ENCODE results near the gene C15orf39. TPM values are rescaled to one million over a fixed set of nuclear protein-coding genes. Genes with fewer than 3 reads are reported as not detected.

Gene C15orf39
- total RNA-seq, 1 experiment from 2014 or later = 41.3 TPM

DNA sequence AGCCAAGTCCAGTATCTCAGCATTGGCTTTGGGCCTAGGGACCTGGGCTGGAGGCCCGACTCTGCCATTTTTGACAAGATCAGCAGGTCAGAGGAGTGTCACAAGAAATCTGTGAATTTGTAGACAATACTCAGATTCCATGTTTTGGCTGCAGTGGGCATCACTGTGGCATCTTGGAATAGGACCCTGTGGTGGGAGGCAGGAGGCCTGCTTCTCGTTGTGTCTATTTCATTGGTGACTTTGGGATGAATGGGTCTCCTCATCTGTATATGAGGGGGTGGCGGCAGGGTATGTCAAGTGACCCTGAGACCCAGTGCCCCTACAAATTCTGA is 3.3 kb downstream of the C15orf39 start:
- Histone ChIP-seq H3K27me3 (ENCODE audit: insufficient read depth, low read depth) (no peaks in the 10 kb centered on the region), H3K4me1 (replicated peaks; ENCODE audit: insufficient read depth) (peaks cover 26% of the 10 kb centered on the region), H3F3A (ENCODE audit: insufficient read depth, low read depth) (peaks cover 16% of the 10 kb centered on the region), H3K9me2 (ENCODE audit: insufficient read depth) (no peaks in the 10 kb centered on the region), H3K4me2 (peak overlapping the region; percentile 100), H3K27ac (no peak overlapping the region), H3K36me3 (ENCODE audit: low read depth) (peaks cover 20% of the 10 kb centered on the region; the same call in 1 of the 2 replicates), H3K9me3 (ENCODE audit: insufficient read depth, low read depth) (no peaks in the 10 kb centered on the region), H3K79me2 (ENCODE audit: low read depth) (peaks cover 86% of the 10 kb centered on the region), H3K4me3 (no peak overlapping the region), H2AFZ (no peak overlapping the region), H4K20me1 (ENCODE audit: insufficient read depth) (peaks cover 71% of the 10 kb centered on the region)
- no TSS peak for BruUV-seq (replicated peaks)
- intact Hi-C loops (cut with micrococcal nuclease; ENCODE audit: unreplicated experiment) = no loop called here
- no peak for TF ChIP-seq EZH2 (IDR thresholded peaks at IDR 0.05; ENCODE audit: low read depth)
- TF ChIP-seq, protein P1, sequence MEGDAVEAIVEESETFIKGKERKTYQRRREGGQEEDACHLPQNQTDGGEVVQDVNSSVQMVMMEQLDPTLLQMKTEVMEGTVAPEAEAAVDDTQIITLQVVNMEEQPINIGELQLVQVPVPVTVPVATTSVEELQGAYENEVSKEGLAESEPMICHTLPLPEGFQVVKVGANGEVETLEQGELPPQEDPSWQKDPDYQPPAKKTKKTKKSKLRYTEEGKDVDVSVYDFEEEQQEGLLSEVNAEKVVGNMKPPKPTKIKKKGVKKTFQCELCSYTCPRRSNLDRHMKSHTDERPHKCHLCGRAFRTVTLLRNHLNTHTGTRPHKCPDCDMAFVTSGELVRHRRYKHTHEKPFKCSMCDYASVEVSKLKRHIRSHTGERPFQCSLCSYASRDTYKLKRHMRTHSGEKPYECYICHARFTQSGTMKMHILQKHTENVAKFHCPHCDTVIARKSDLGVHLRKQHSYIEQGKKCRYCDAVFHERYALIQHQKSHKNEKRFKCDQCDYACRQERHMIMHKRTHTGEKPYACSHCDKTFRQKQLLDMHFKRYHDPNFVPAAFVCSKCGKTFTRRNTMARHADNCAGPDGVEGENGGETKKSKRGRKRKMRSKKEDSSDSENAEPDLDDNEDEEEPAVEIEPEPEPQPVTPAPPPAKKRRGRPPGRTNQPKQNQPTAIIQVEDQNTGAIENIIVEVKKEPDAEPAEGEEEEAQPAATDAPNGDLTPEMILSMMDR (conservative IDR thresholded peaks at IDR 0.05) = no peak; the same call in 1 of the 2 replicates
- DNase-seq = no peak
- ChIA-PET POLR2A (ENCODE audit: unreplicated experiment) (no interaction called here), CTCF (interaction anchor here (1.4 kb wide), 1 partner anchor 175 kb away, joined by 6 read pairs; no protein-coding TSS in a partner anchor)

DNA sequence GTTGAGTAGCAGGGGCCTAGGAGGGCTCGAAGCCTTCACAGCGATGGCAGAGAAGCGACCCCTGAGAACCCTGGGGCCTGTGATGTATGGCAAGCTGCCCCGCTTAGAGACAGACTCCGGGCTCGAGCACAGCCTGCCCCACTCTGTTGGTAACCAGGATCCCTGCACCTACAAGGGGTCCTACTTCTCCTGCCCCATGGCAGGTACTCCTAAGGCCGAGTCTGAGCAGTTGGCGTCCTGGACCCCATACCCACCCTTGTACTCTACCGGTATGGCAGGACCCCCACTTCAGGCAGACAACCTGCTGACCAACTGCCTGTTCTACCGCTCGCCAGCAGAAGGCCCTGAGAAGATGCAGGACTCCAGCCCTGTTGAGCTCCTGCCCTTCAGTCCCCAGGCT is 4.3 kb downstream of the C15orf39 start:
- no peak overlapping the region for H3K4me2 ChIP-seq
- peaks cover 19% of the 10 kb centered on the region for H3K4me1 ChIP-seq (replicated peaks; ENCODE audit: insufficient read depth)
- H3K27ac ChIP-seq = no peak overlapping the region
- peaks cover 81% of the 10 kb centered on the region for H4K20me1 ChIP-seq (ENCODE audit: insufficient read depth)
- DNase-seq = no peak
- intact Hi-C loops (cut with micrococcal nuclease; ENCODE audit: unreplicated experiment) = no loop called here
- POLR2A ChIA-PET (ENCODE audit: unreplicated experiment) = no interaction called here
- peaks cover 24% of the 10 kb centered on the region; the same call in 1 of the 2 replicates for H3K36me3 ChIP-seq (ENCODE audit: low read depth)
- H3K27me3 ChIP-seq (ENCODE audit: insufficient read depth, low read depth) = no peaks in the 10 kb centered on the region
- CTCF ChIA-PET = no interaction called here
- H3K4me3 ChIP-seq = no peak overlapping the region
- H2AFZ ChIP-seq = no peak overlapping the region
- H3K79me2 ChIP-seq (ENCODE audit: low read depth) = peaks cover 96% of the 10 kb centered on the region
- BruUV-seq (replicated peaks) = no TSS peak
- H3K9me3 ChIP-seq (ENCODE audit: insufficient read depth, low read depth) = no peaks in the 10 kb centered on the region
- TF ChIP-seq, protein P1 (conservative IDR thresholded peaks at IDR 0.05) = no peak
- no peak for TF ChIP-seq EZH2 (IDR thresholded peaks at IDR 0.05; ENCODE audit: low read depth)
- peaks cover 22% of the 10 kb centered on the region for H3F3A ChIP-seq (ENCODE audit: insufficient read depth, low read depth)
- no peaks in the 10 kb centered on the region for H3K9me2 ChIP-seq (ENCODE audit: insufficient read depth)

DNA sequence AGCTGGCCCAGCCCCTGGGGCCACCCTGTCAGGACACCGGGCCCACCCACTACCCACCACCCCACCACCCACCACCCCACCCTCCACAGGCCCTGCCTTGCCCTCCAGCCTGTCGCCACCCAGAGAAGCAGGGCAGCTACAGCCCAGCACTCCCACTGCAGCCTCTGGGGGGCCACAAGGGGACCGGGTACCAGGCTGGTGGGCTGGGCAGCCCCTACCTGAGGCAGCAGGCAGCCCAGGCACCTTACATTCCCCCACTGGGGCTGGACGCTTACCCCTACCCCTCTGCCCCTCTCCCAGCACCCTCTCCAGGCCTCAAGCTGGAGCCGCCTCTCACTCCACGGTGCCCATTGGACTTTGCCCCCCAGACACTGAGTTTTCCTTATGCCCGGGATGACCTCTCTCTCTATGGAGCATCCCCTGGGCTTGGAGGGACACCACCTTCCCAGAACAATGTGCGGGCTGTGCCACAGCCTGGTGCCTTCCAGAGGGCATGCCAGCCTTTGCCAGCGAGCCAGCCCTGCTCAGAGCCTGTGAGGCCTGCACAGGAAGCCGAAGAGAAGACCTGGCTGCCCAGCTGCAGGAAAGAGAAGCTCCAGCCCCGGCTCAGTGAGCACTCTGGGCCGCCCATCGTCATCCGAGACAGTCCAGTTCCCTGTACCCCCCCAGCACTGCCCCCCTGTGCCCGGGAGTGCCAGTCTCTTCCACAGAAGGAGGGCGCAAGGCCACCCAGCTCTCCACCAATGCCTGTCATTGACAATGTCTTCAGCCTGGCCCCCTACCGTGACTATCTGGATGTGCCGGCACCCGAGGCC is 5.3 kb downstream of the C15orf39 start:
- no peak overlapping the region for H3K4me3 ChIP-seq

More for the DNA sequence above, 5.3 kb downstream of the C15orf39 start:
- BruUV-seq (replicated peaks) = no TSS peak
- H3K36me3 ChIP-seq (ENCODE audit: low read depth) = peaks cover 29% of the 10 kb centered on the region; the same call in 1 of the 2 replicates
- H3K27ac ChIP-seq = no peak overlapping the region
- H2AFZ ChIP-seq = no peak overlapping the region
- TF ChIP-seq, protein P1 (conservative IDR thresholded peaks at IDR 0.05) = no peak
- no peak for TF ChIP-seq EZH2 (IDR thresholded peaks at IDR 0.05; ENCODE audit: low read depth)
- H3F3A ChIP-seq (ENCODE audit: insufficient read depth, low read depth) = peaks cover 28% of the 10 kb centered on the region; the same call in 1 of the 2 replicates
- peaks cover 100% of the 10 kb centered on the region for H3K79me2 ChIP-seq (ENCODE audit: low read depth)
- POLR2A ChIA-PET (ENCODE audit: unreplicated experiment) = no interaction called here
- no peaks in the 10 kb centered on the region for H3K9me2 ChIP-seq (ENCODE audit: insufficient read depth)
- H3K27me3 ChIP-seq (ENCODE audit: insufficient read depth, low read depth) = no peaks in the 10 kb centered on the region
- no peaks in the 10 kb centered on the region for H3K9me3 ChIP-seq (ENCODE audit: insufficient read depth, low read depth)
- CTCF ChIA-PET = no interaction called here
- H3K4me2 ChIP-seq = no peak overlapping the region
- no peak for DNase-seq
- H4K20me1 ChIP-seq (ENCODE audit: insufficient read depth) = peaks cover 91% of the 10 kb centered on the region
- peaks cover 14% of the 10 kb centered on the region for H3K4me1 ChIP-seq (replicated peaks; ENCODE audit: insufficient read depth)
- intact Hi-C loops (cut with micrococcal nuclease; ENCODE audit: unreplicated experiment) = no loop called here
